Cardiac muscle cell (in vitro differentiated cells and primary cell): ENCODE results near the gene DNASE1. TPM values are rescaled to one million over a fixed set of nuclear protein-coding genes. Genes with fewer than 3 reads are reported as not detected.

Experiments used
- DNase-seq, 2 donors: peaks; one replicate each; pipeline versions ENCODE4 v3.0.0 to v3.0.0-alpha.2; 2010 to 2017; ENCODE audit warnings: low read depth in 1 of 2, low spot score in 1 of 2
- H3K27ac ChIP-seq: fragments of 200-600 bp; sonication (generic); 2 replicates; pipeline ENCODE4 v1.5.1; 2016
- H3K27me3 ChIP-seq: fragments of 200-600 bp; sonication (generic); 2 replicates; pipeline ENCODE4 v1.6.0; 2016; ENCODE audit warnings: control low read depth
- H3K36me3 ChIP-seq: fragments of 200-600 bp; sonication (generic); 2 replicates; pipeline ENCODE4 v1.5.1; 2016; ENCODE audit warnings: control low read depth
- H3K4me1 ChIP-seq: fragments of 200-600 bp; sonication (generic); 2 replicates; pipeline ENCODE4 v1.8.1; 2017; ENCODE audit warnings: low read depth, mild to moderate bottlenecking, mixed run types
- H3K4me3 ChIP-seq: fragments of 200-600 bp; sonication (generic); 2 replicates; pipeline ENCODE4 v1.5.1; 2016; ENCODE audit warnings: mild to moderate bottlenecking
- H3K9me3 ChIP-seq: fragments of 200-600 bp; sonication (generic); 2 replicates; pipeline ENCODE4 v1.5.1; 2017; ENCODE audit warnings: low read depth, mild to moderate bottlenecking, control low read depth
- CTCF ChIP-seq: IDR thresholded peaks from 2 replicates; pipeline ENCODE4 v1.5.1; 2012; ENCODE audit warnings: low read depth, mild to moderate bottlenecking, low read length
- polyA plus RNA-seq: library from polyadenylated mRNA; unstranded; fragments of >200 nt; fragmentation: Nextera tagmentation; extraction: Ambion mirVana; gene quantifications from 2 replicates; pipeline ENCODE4 v1.2.1, GENCODE V29; 2016
- total RNA-seq: library from RNA; depleted of rRNA; stranded (reverse); fragments of >200 nt; gene quantifications from 2 replicates; pipeline ENCODE4 v1.2.3, GENCODE V29; 2016

Gene DNASE1
- total and polyA plus RNA-seq, 2 experiments from 2014 or later = 28.1 to 73.9 TPM

GRCh38 chr16:3673676-3674377 is 19.3 kb downstream of the DNASE1 start:
- Histone ChIP-seq H3K27me3 (no peaks in the 10 kb centered on the region), H3K4me3 (no peak overlapping the region), H3K4me1 (no peaks in the 10 kb centered on the region), H3K9me3 (no peaks in the 10 kb centered on the region), H3K27ac (no peak overlapping the region), H3K36me3 (peaks cover 24% of the 10 kb centered on the region)
- TF ChIP-seq CTCF = no peak
- DNase-seq = no peak

- no peaks in the 10 kb centered on the region for H3K27me3 ChIP-seq
- no peaks in the 10 kb centered on the region for H3K9me3 ChIP-seq
- H3K4me3 ChIP-seq = no peak overlapping the region
- no peaks in the 10 kb centered on the region for H3K4me1 ChIP-seq
- DNase-seq = no peak
- no peak for TF ChIP-seq CTCF
- H3K36me3 ChIP-seq = peaks cover 32% of the 10 kb centered on the region
- no peak overlapping the region for H3K27ac ChIP-seq
These were observed 20.2 kb downstream of the DNASE1 start for GRCh38 chr16:3674513-3675295.

- no peak overlapping the region for H3K27ac ChIP-seq
- no peaks in the 10 kb centered on the region for H3K27me3 ChIP-seq
- no peak overlapping the region for H3K4me3 ChIP-seq
- no peaks in the 10 kb centered on the region for H3K9me3 ChIP-seq
- no peak for TF ChIP-seq CTCF
- peaks cover 32% of the 10 kb centered on the region for H3K36me3 ChIP-seq
- DNase-seq = no peak
- no peaks in the 10 kb centered on the region for H3K4me1 ChIP-seq
These were observed 21.2 kb downstream of the DNASE1 start for GRCh38 chr16:3675601-3676130.

- no peaks in the 10 kb centered on the region for H3K4me1 ChIP-seq
- H3K4me3 ChIP-seq = no peak overlapping the region
- H3K27ac ChIP-seq = no peak overlapping the region
- H3K36me3 ChIP-seq = peaks cover 44% of the 10 kb centered on the region
- no peaks in the 10 kb centered on the region for H3K27me3 ChIP-seq
- DNase-seq = no peak
- no peaks in the 10 kb centered on the region for H3K9me3 ChIP-seq
- TF ChIP-seq CTCF = no peak
These were observed 23.5 kb downstream of the DNASE1 start for GRCh38 chr16:3677994-3678393.

GRCh38 chr16:3681206-3681605 is 26.7 kb downstream of the DNASE1 start:
- DNase-seq = peak in 1 of 2 donors; percentile 16
- no peak for TF ChIP-seq CTCF
- Histone ChIP-seq H3K9me3 (no peaks in the 10 kb centered on the region), H3K4me1 (no peaks in the 10 kb centered on the region), H3K4me3 (no peak overlapping the region), H3K27me3 (no peaks in the 10 kb centered on the region), H3K36me3 (peaks cover 52% of the 10 kb centered on the region), H3K27ac (no peak overlapping the region)
